ENCODE data around the gene ITPR3.

- TF ChIP-seq CTCF (IDR thresholded peaks at IDR 0.05; ENCODE audit: extremely low read depth in 1 of 2, insufficient read depth in 1 of 2, low read depth in 1 of 2, low read length in 2 of 2) = no peak
- TF ChIP-seq MAX (IDR thresholded peaks at IDR 0.05; ENCODE audit: insufficient read depth, insufficient read length) = no peak
- TF ChIP-seq POLR2AphosphoS5 (IDR thresholded peaks at IDR 0.05; ENCODE audit: insufficient read depth, low read depth, low read length) = no peak
- no peak for TF ChIP-seq POLR2A (IDR thresholded peaks at IDR 0.05; ENCODE audit: low read depth, low read length)
- no peak for TF ChIP-seq FOS (IDR thresholded peaks at IDR 0.05; ENCODE audit: borderline replicate concordance, insufficient read depth, low read length)
- TF ChIP-seq MYC (IDR thresholded peaks at IDR 0.05; ENCODE audit: low read depth, low read length) = no peak
- no peak for TF ChIP-seq JUN (IDR thresholded peaks at IDR 0.05; ENCODE audit: borderline replicate concordance, insufficient read depth, insufficient read length, low read depth)
- no peak for TF ChIP-seq EZH2 (IDR thresholded peaks at IDR 0.05; ENCODE audit: borderline replicate concordance, low read depth, low read length, severe bottlenecking)
- TF ChIP-seq GATA2 (IDR thresholded peaks at IDR 0.05; ENCODE audit: insufficient read depth, insufficient read length, low read depth, low read length) = no peak
Observed at GRCh38 chr6:33686225-33686924, 65.3 kb downstream of the ITPR3 start.

Data from endothelial cell of umbilical vein (primary cell).